Measurements from ENCODE around the gene PTPA.
"Not testable (repeated sequence)": the region's sequence is repeated elsewhere in the genome, so short reads cannot be mapped to it uniquely, and the experiment has no call there.

PTPA gene

GRCh38 chr9:129121483-129121882, 10.3 kb downstream of the PTPA start:
- Histone ChIP-seq H3K27ac (ENCODE audit: low read length) (no peak overlapping the region), H3K4me2 (ENCODE audit: low read depth, low read length) (no peak overlapping the region), H3K27me3 (replicated peaks; ENCODE audit: insufficient read depth, low read length) (no peaks in the 10 kb centered on the region), H3K9me2 (replicated peaks; ENCODE audit: insufficient read depth, low read length) (no peaks in the 10 kb centered on the region), H3K36me3 (replicated peaks; ENCODE audit: insufficient read depth, low read length) (no peaks in the 10 kb centered on the region), H4K20me1 (ENCODE audit: insufficient read depth, low read length) (no peaks in the 10 kb centered on the region), H3F3A (ENCODE audit: insufficient read depth, low read length) (no peaks in the 10 kb centered on the region), H3K9ac (ENCODE audit: low read length) (no peak overlapping the region), H3K9me3 (replicated peaks; ENCODE audit: insufficient read depth, low read length) (no peaks in the 10 kb centered on the region), H3K4me3 (ENCODE audit: low read length) (no peak overlapping the region), H3K4me1 (ENCODE audit: low read length) (no peaks in the 10 kb centered on the region), H2AFZ (ENCODE audit: low read length) (no peak overlapping the region), H3K79me2 (ENCODE audit: low read length) (peaks cover 49% of the 10 kb centered on the region)
- TF ChIP-seq EZH2phosphoT487 (IDR thresholded peaks at IDR 0.05; ENCODE audit: low read length): no peak
- no peak for TF ChIP-seq CTCF (IDR thresholded peaks at IDR 0.05; ENCODE audit: low read length)
- no peak for TF ChIP-seq EZH2 (optimal IDR thresholded peaks at IDR 0.05; ENCODE audit: low read depth, low read length)
- no peak for DNase-seq

GRCh38 chr9:129122133-129122532, 10.9 kb downstream of the PTPA start:
- TF ChIP-seq CTCF (IDR thresholded peaks at IDR 0.05; ENCODE audit: low read length): no peak
- TF ChIP-seq EZH2phosphoT487 (IDR thresholded peaks at IDR 0.05; ENCODE audit: low read length): no peak
- no peak for TF ChIP-seq EZH2 (optimal IDR thresholded peaks at IDR 0.05; ENCODE audit: low read depth, low read length)
- Histone ChIP-seq H3K9ac (ENCODE audit: low read length) (no peak overlapping the region), H3F3A (ENCODE audit: insufficient read depth, low read length) (no peaks in the 10 kb centered on the region), H3K9me2 (replicated peaks; ENCODE audit: insufficient read depth, low read length) (no peaks in the 10 kb centered on the region), H3K27me3 (replicated peaks; ENCODE audit: insufficient read depth, low read length) (no peaks in the 10 kb centered on the region), H3K4me3 (ENCODE audit: low read length) (no peak overlapping the region), H3K27ac (ENCODE audit: low read length) (no peak overlapping the region), H2AFZ (ENCODE audit: low read length) (no peak overlapping the region), H3K36me3 (replicated peaks; ENCODE audit: insufficient read depth, low read length) (no peaks in the 10 kb centered on the region), H4K20me1 (ENCODE audit: insufficient read depth, low read length) (no peaks in the 10 kb centered on the region), H3K79me2 (ENCODE audit: low read length) (peaks cover 43% of the 10 kb centered on the region), H3K4me1 (ENCODE audit: low read length) (no peaks in the 10 kb centered on the region), H3K4me2 (ENCODE audit: low read depth, low read length) (no peak overlapping the region), H3K9me3 (replicated peaks; ENCODE audit: insufficient read depth, low read length) (no peaks in the 10 kb centered on the region)
- DNase-seq: no peak

GRCh38 chr9:129122976-129123375, 11.8 kb downstream of the PTPA start:
- not testable (repeated sequence) for H3F3A ChIP-seq (ENCODE audit: insufficient read depth, low read length); H3K4me2 ChIP-seq (ENCODE audit: low read depth, low read length); H3K27me3 ChIP-seq (replicated peaks; ENCODE audit: insufficient read depth, low read length); H3K4me1 ChIP-seq (ENCODE audit: low read length); H2AFZ ChIP-seq (ENCODE audit: low read length); H3K9ac ChIP-seq (ENCODE audit: low read length); H4K20me1 ChIP-seq (ENCODE audit: insufficient read depth, low read length); H3K27ac ChIP-seq (ENCODE audit: low read length); H3K9me2 ChIP-seq (replicated peaks; ENCODE audit: insufficient read depth, low read length); H3K4me3 ChIP-seq (ENCODE audit: low read length); H3K9me3 ChIP-seq (replicated peaks; ENCODE audit: insufficient read depth, low read length); DNase-seq; H3K36me3 ChIP-seq (replicated peaks; ENCODE audit: insufficient read depth, low read length)
- H3K79me2 ChIP-seq (ENCODE audit: low read length): peaks cover 34% of the 10 kb centered on the region

- no peak overlapping the region for H3K27ac ChIP-seq (ENCODE audit: low read length)
- no peaks in the 10 kb centered on the region for H3K9me3 ChIP-seq (replicated peaks; ENCODE audit: insufficient read depth, low read length)
- H3K4me1 ChIP-seq (ENCODE audit: low read length): no peaks in the 10 kb centered on the region
- H2AFZ ChIP-seq (ENCODE audit: low read length): no peak overlapping the region
- no peaks in the 10 kb centered on the region for H3K9me2 ChIP-seq (replicated peaks; ENCODE audit: insufficient read depth, low read length)
- no peaks in the 10 kb centered on the region for H3F3A ChIP-seq (ENCODE audit: insufficient read depth, low read length)
- no peaks in the 10 kb centered on the region for H3K36me3 ChIP-seq (replicated peaks; ENCODE audit: insufficient read depth, low read length)
- H3K79me2 ChIP-seq (ENCODE audit: low read length): peaks cover 20% of the 10 kb centered on the region; the same call in 1 of the 2 replicates
- H3K4me2 ChIP-seq (ENCODE audit: low read depth, low read length): no peak overlapping the region
- no peak overlapping the region for H3K4me3 ChIP-seq (ENCODE audit: low read length)
- no peak for TF ChIP-seq EZH2 (optimal IDR thresholded peaks at IDR 0.05; ENCODE audit: low read depth, low read length)
- TF ChIP-seq EZH2phosphoT487 (IDR thresholded peaks at IDR 0.05; ENCODE audit: low read length): no peak
- TF ChIP-seq CTCF (IDR thresholded peaks at IDR 0.05; ENCODE audit: low read length): no peak
- no peak overlapping the region for H3K9ac ChIP-seq (ENCODE audit: low read length)
- no peaks in the 10 kb centered on the region for H4K20me1 ChIP-seq (ENCODE audit: insufficient read depth, low read length)
- DNase-seq: no peak
- H3K27me3 ChIP-seq (replicated peaks; ENCODE audit: insufficient read depth, low read length): no peaks in the 10 kb centered on the region
Observed at GRCh38 chr9:129124506-129125069, 13.4 kb downstream of the PTPA start.
